ENCODE results near the gene PPM1K. TPM values are rescaled to one million over a fixed set of nuclear protein-coding genes. Genes with fewer than 3 reads are reported as not detected.

Gene PPM1K
- total RNA-seq, 1 donor from 2014 or later: 34.2 TPM

DNA sequence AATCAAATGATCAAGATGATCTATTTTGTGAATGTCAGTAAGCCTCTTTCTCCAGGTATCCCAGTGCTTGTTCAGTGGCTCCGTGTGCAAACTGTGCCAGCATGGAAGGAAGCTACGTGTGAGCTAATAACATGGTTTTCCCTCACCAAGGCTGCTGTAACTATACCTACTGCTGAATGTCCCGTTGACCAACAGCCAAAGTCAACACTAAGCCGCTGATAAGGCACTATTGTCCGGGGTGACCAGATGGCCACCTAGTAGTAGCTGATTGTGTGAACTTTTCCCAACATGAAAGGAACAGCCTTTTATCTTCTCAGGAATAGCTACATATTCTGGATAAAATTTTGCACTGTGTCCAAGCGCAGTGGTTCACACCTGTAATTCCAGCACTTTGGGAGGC, 68.0 kb downstream of the PPM1K start:
- no peak for DNase-seq

DNA sequence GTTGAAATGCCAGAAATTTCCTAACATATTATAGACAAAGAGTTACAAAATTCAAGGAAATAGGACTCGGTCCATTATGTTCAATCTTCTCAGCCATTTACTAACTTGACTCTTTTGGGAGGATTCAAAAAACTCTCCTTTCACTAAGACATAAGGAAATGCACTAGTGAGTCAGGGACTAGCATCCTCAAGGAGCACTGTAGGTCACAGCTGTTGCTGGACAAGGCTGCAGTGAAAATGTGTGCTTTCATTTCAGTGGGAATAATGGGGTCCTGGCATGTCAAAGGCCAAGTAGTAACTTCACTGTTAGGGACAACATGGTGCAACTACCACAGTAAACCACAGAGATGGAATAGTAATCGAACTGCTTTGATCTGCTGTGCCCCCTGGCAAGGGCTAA, 69.0 kb downstream of the PPM1K start:
- no peak for DNase-seq

DNA sequence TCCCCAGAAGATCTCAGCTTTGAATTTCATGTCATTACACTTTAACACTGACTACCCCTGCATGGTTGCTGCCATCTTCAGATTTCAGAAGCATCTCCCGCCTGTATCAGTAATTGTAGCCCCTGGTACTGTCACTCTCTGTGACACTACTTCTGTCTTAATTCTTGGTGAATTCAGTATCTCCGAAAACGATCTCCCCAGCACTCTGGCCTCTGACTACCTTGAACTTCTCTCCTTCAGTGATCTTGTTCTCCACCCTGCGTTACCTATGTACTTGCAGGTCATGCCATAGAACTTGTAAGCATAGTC, 72.2 kb downstream of the PPM1K start:
- DNase-seq: no peak

DNA sequence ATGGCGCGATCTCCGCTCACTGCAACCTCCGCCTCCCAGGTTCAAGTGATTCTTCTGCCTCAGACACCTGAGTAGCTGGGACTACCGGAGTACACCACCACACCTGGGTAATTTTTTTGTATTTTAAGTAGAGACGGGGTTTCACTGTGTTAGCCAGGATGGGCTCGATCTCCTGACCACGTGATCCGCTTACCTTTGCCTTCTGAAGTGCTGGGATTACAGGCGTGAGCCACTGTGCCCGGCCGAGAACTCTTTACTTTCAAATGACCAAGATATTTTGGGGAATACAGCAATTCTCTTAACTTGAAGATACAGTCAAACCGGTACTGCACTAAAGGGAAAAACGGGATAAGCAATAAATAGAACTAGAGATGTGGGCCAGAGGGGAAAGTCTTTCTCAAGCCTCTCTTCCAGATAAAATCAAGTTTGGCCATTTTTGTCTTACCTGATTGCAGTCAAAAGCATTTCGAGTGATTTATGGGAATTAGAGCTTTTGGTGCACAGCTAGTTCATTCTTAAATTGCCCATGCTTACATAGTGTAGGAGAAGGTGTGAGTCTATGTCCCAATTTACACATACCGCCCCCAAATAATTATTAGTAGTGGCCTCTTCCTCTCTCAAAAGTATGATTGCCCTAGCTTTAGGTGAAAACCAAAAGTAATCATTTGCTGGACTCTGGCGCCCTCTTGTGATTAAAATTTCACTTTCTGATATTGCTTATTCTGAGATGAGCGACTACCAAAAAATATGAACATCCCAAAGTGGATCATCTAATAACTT, 72.7 kb downstream of the PPM1K start:
- peak; percentile 22 for DNase-seq

DNA sequence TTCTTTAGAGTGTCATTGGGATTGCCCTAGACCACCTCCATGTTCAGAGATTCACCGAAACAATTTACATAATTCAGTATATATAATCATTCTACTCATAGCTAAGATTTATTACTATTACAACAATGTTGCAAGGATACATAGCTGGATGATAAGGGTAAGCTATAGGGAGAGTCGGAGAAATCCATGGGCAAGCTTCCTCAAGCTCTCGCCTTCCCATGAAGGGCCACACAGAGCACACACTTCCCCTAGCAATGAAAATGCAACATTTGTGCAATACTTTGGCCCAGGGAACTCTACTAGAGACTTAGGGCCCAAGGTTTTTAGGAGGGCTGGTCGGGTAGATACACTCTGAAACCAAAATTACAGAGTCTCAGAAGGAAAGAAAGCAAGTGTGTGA, 76.2 kb downstream of the PPM1K start:
- DNase-seq: no peak

Small RNAs within 50 kb of the gene (small RNA-seq; reads per million reads assigned to genes)
- gene RF00019 (ENCODE audit: low replicate concordance): not detected
- gene RNU6-1298P (ENCODE audit: low replicate concordance): not detected

Other genes with a start within 250 kb of the PPM1K start
- 7.0 TPM for gene ABCG2, start 125.9 kb downstream of the PPM1K start, total RNA-seq
- gene HERC6, start 94.3 kb upstream of the PPM1K start, total RNA-seq: 4.9 TPM
- 2.1 TPM for gene HERC5, start 172.6 kb upstream of the PPM1K start, total RNA-seq
- gene PYURF, start 239.2 kb upstream of the PPM1K start, total RNA-seq: 57.6 TPM